Activated naive CD8-positive, alpha-beta T cell treated with anti-CD3 and anti-CD28 coated beads, Interleukin-2, amount 10 ng/mL, durations not matched to agents 7 days and 5 days (primary cell): Measurements from ENCODE around the gene TMEM207. TPM values are rescaled to one million over a fixed set of nuclear protein-coding genes. Genes with fewer than 3 reads are reported as not detected.
"Not testable (repeated sequence)": the region's sequence is repeated elsewhere in the genome, so short reads cannot be mapped to it uniquely, and the experiment has no call there.

ENCODE experiments used
- ATAC-seq: fragments of 150-1000 bp; cut with Tn5 transposase; one replicate; pipeline ENCODE4 v1.10.0; 2021; ENCODE audit warnings: low read depth, moderate library complexity
- POLR2A ChIA-PET: fragments of 350-600 bp; sonication (Branson Sonifier 250); formaldehyde crosslinking; loops from one replicate; lab custom pipeline; 2021; ENCODE audit warnings: antibody characterized with exemption; lab: Charles Lee
- DNase-seq: peaks from one replicate; pipeline ENCODE4 v3.0.0; 2021
- H3K27ac Mint-ChIP-seq: one replicate; pipeline ENCODE4 v1.8.0; 2022; ENCODE audit warnings: mild to moderate bottlenecking, mixed read lengths
- H3K27me3 Mint-ChIP-seq: one replicate; pipeline ENCODE4 v1.8.0; 2022; ENCODE audit warnings: mild to moderate bottlenecking, moderate library complexity, mixed read lengths
- H3K36me3 Mint-ChIP-seq: one replicate; pipeline ENCODE4 v1.8.0; 2021; ENCODE audit warnings: mild to moderate bottlenecking, mixed read lengths
- H3K4me1 Mint-ChIP-seq: one replicate; pipeline ENCODE4 v1.8.0; 2021; ENCODE audit warnings: mixed read lengths
- H3K4me3 Mint-ChIP-seq: one replicate; pipeline ENCODE4 v1.8.0; 2022; ENCODE audit warnings: mild to moderate bottlenecking, moderate library complexity, mixed read lengths
- H3K9me3 Mint-ChIP-seq: one replicate; pipeline ENCODE4 v1.8.0; 2021; ENCODE audit warnings: mixed read lengths
- total RNA-seq, 2 experiments: library from RNA; stranded (reverse); gene quantifications; one replicate each; pipeline ENCODE4 v1.2.3, GENCODE V29; 2021

TMEM207 gene
- total RNA-seq, 2 experiments from 2014 or later, result not detected

DNA sequence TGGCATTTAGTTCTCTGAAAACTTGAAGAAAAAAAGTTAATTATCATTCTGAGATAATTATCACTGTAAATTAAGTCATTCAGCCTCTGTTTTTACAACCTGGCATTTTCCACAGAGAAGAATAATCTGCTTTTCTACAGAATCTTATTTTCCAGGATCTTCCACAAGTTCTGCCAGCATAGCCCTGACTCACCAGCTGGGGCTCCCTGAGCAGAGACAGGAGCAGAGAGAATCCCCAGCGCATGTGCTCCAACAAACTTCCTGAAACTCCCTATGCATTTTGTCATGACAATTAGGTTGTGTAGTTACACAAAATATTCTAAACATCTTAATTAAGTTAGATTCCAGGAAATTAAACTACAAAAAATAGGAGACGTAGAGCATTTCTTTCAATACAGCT lies 32.1 kb upstream of the TMEM207 start:
- Mint-ChIP-seq H3K9me3 (no peaks in the 10 kb centered on the region), H3K36me3 (no peaks in the 10 kb centered on the region), H3K4me3 (no peak overlapping the region), H3K27ac (no peak overlapping the region), H3K4me1 (no peaks in the 10 kb centered on the region), H3K27me3 (peaks cover 14% of the 10 kb centered on the region)
- POLR2A ChIA-PET, result no interaction called here
- ATAC-seq (no peak), DNase-seq (no peak)

DNA sequence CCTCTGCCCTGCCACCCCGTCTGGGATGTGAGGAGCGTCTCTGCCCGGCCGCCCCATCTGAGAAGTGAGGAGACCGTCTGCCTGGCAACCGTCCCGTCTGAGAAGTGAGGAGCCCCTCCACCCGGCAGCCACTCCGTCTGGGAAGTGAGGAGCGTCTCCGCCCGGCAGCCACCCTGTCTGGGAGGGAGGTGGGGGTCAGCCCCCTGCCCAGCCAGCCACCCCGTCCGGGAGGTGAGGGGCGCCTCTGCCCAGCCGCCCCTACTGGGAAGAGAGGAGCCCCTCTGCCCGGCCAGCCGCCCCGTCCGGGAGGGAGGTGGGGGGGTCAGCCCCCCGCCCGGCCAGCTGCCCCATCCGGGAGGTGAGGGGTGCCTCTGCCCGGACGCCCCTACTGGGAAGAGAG lies 23.6 kb upstream of the TMEM207 start:
- H3K27me3 Mint-ChIP-seq, DNase-seq, H3K9me3 Mint-ChIP-seq, H3K4me3 Mint-ChIP-seq, H3K4me1 Mint-ChIP-seq, H3K27ac Mint-ChIP-seq, ATAC-seq, H3K36me3 Mint-ChIP-seq, POLR2A ChIA-PET: not testable (repeated sequence)

DNA sequence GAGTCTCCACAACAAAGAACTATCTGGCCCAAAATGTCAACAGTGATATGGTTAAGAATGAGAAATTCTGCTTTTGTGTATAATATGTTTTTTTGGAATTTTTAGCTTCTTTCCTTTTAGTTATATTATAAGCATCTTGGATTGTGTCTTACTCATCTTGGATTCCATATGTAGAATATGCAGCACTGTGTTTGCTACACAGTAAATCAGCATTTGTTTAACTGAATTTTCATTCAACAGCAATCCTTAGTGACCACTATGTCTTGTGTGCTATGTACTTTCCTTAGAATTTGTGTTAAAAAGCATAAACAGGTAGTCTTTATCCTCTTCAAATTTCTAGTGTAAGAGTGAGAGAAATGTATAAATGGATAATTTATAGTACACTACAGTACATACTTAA lies 18.2 kb upstream of the TMEM207 start:
- no peak overlapping the region for H3K4me3 Mint-ChIP-seq
- no peaks in the 10 kb centered on the region for H3K4me1 Mint-ChIP-seq
- POLR2A ChIA-PET, result no interaction called here
- ATAC-seq, result no peak
- no peak overlapping the region for H3K27ac Mint-ChIP-seq
- H3K27me3 Mint-ChIP-seq, result peaks cover 19% of the 10 kb centered on the region
- DNase-seq, result no peak
- peaks cover 4% of the 10 kb centered on the region for H3K9me3 Mint-ChIP-seq
- peaks cover 2% of the 10 kb centered on the region for H3K36me3 Mint-ChIP-seq

DNA sequence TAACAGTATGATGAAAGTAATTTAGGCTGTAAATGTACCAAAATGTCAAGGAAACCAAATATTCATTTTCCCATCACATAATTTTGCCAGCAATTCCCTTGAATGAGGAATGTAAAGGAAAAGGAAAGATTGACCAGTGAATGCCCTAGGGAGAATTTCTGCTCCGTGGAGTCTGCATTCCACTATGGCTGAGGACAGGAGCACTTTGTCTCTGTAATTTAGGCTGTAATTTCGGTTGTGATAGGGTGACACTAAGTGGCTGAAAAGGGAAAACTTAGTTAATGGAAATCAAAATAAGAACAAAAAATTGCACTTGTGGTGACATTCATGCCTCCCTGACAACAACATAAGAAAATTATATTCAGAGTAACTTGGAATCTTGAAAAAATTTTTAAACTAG lies 8.3 kb upstream of the TMEM207 start:
- no peak for ATAC-seq
- Mint-ChIP-seq H3K4me3 (no peak overlapping the region), H3K4me1 (no peaks in the 10 kb centered on the region), H3K27ac (no peak overlapping the region), H3K9me3 (no peaks in the 10 kb centered on the region), H3K36me3 (no peaks in the 10 kb centered on the region), H3K27me3 (peaks cover 12% of the 10 kb centered on the region)
- POLR2A ChIA-PET, result no interaction called here
- DNase-seq, result no peak

DNA sequence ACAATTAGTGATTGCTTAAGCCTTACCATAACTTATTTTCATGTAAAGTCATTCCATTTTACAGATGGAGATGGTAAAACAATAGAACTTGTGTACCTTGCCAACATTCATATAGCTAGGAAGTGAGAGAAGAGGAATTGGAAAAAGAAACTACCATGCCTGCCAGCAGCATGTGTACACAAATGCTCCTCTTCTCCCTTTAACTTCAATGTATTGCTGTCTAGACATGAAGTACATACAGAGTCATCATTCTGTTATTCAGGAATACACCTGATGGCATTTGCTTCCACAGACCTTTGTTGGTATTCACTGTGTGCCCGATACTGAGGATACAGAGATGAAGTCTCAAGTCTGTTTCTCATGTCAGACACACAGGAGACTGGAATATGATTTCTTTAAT lies 7.1 kb upstream of the TMEM207 start:
- no peaks in the 10 kb centered on the region for H3K4me1 Mint-ChIP-seq
- H3K4me3 Mint-ChIP-seq, result no peak overlapping the region
- H3K27ac Mint-ChIP-seq, result no peak overlapping the region
- POLR2A ChIA-PET, result no interaction called here
- ATAC-seq (no peak), DNase-seq (no peak)
- no peaks in the 10 kb centered on the region for H3K36me3 Mint-ChIP-seq
- H3K9me3 Mint-ChIP-seq, result no peaks in the 10 kb centered on the region
- H3K27me3 Mint-ChIP-seq, result peaks cover 10% of the 10 kb centered on the region

DNA sequence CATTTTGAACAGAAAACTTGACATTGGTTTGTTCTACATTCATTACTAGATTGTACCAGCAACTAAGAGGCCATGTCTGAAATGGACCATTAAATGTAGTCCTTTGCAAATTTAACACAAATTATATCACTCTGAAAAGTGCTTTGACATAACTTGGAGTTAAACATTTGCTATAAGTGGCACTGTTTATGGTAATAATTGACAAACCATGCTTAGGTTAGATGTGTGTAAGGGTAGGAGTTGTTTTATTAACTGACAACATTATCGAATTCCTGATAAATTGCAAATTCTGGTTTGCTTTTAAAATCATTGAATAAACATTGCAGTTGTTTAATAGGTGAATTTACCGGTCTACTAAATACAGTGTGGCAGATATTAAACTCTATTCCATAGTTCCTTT lies 6.1 kb upstream of the TMEM207 start:
- DNase-seq, result no peak
- Mint-ChIP-seq H3K36me3 (no peaks in the 10 kb centered on the region), H3K4me3 (no peak overlapping the region), H3K27ac (no peak overlapping the region), H3K9me3 (no peaks in the 10 kb centered on the region), H3K27me3 (peaks cover 10% of the 10 kb centered on the region), H3K4me1 (no peaks in the 10 kb centered on the region)
- no peak for ATAC-seq
- POLR2A ChIA-PET, result no interaction called here

DNA sequence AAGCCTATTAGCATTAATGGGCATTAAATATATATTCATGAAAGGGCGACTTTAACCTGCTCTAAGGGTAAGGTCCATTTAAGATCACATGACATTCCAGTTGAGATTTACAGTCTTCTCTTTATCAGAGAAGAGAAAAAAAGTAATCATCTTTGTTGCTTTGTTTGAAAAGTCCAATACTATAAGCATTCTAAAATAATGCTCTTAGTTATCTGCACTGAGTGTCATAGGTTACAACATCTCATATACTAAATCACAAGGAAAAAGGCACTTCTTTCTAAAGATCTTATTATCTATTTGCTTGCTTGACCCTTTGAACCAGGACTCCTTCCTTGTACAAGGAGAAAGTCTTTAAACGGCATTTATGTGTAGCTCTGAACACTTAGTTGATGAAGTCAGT lies 1.4 kb downstream of the TMEM207 start:
- Mint-ChIP-seq H3K27me3 (no peaks in the 10 kb centered on the region), H3K4me3 (no peak overlapping the region)

DNA sequence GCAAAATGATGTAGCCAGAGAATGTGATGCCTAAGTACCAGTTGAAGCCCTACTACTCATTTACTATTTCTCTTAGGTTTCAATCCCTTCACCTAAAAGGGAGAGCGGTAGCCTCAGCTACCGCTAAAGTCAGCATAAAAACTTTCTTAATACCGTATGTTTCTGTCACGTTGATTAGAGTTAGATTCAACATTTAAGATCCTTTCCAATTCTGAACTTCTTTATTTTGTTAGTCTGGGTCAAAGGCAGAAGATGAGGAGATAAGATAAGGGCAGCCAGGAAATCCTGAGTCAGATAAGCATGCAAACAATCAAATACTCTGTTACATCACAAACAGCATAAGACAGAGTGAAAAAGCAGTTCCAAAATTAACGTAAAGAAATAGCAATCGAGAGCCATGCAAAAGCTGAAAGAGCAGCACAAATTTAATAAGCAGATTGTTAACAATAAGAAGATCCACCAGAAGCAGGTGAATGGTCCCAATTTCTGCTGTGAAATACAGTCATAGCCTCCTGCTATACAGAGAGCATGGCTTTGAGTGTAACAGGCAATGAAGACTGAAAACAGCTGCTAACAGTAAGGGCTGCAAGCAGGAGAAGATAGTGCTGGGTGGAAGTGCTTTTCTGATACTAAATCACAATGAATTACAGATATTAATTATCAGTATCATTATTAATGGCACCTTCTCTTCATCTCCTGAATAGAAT lies 3.0 kb downstream of the TMEM207 start:
- H3K4me1 Mint-ChIP-seq, result no peaks in the 10 kb centered on the region
- no peaks in the 10 kb centered on the region for H3K9me3 Mint-ChIP-seq
- POLR2A ChIA-PET, result no interaction called here
- H3K27ac Mint-ChIP-seq, result no peak overlapping the region
- H3K36me3 Mint-ChIP-seq, result no peaks in the 10 kb centered on the region
- ATAC-seq (no peak), DNase-seq (no peak)
- no peak overlapping the region for H3K4me3 Mint-ChIP-seq
- peaks cover 3% of the 10 kb centered on the region for H3K27me3 Mint-ChIP-seq

More for the DNA sequence above, 1.4 kb downstream of the TMEM207 start:
- DNase-seq (no peak), ATAC-seq (no peak)
- no peak overlapping the region for H3K27ac Mint-ChIP-seq
- H3K9me3 Mint-ChIP-seq, result no peaks in the 10 kb centered on the region
- H3K4me1 Mint-ChIP-seq, result no peaks in the 10 kb centered on the region
- POLR2A ChIA-PET, result interaction anchor here (0.6 kb wide), 1 partner anchor 42 kb away, joined by 4 read pairs; no protein-coding TSS in a partner anchor
- no peaks in the 10 kb centered on the region for H3K36me3 Mint-ChIP-seq

DNA sequence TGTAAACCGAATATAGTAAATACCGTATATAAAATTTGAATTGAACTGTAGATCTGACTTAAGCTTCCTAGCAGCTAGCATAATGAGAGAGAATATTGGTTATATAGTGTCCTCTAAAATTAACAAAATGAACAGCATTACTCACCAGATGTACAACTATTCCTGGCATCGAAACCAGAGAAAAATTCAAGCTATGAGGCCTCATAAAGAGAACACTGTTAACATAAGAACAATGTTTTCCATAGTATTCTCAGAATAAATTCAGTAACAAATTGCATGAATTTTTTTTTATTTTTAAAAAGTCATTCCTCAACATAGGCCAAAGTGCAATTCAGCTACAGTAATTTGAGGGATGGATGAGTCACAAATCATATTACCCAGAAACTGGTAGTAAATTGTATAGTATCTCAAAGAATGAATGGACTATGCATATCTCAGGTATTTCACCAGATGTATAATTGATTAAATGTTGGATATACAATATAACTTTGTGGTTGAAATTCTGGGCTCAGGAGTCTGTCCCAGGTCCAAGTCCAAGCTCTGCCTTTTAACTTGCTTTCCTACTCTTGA lies 5.0 kb downstream of the TMEM207 start:
- Mint-ChIP-seq H3K9me3 (no peaks in the 10 kb centered on the region), H3K27ac (no peak overlapping the region), H3K36me3 (no peaks in the 10 kb centered on the region), H3K4me3 (no peak overlapping the region), H3K4me1 (no peaks in the 10 kb centered on the region), H3K27me3 (peaks cover 3% of the 10 kb centered on the region)
- DNase-seq, result no peak
- POLR2A ChIA-PET, result no interaction called here
- ATAC-seq, result no peak

DNA sequence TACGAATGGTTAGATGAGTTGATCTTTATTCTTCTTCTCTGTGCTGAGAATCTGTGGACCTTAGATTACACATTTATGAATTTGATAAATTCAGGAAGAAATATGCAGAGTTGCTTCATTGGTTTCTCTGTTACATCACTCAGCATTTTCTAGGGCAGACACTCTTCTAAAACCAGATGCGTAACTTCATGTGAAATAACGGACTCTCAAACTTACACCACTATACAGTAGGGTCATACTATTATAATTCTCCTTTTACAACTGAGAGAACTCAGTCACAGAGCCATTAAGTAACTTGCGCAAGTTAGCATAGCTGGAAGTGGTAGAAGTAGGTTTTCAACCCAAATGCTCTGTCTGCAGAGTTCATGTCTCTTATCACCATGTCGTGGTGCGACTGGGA lies 5.7 kb downstream of the TMEM207 start:
- POLR2A ChIA-PET, result no interaction called here
- Mint-ChIP-seq H3K4me1 (no peaks in the 10 kb centered on the region), H3K4me3 (no peak overlapping the region), H3K9me3 (no peaks in the 10 kb centered on the region), H3K36me3 (no peaks in the 10 kb centered on the region), H3K27ac (no peak overlapping the region), H3K27me3 (peaks cover 3% of the 10 kb centered on the region)
- DNase-seq, result no peak
- no peak for ATAC-seq

DNA sequence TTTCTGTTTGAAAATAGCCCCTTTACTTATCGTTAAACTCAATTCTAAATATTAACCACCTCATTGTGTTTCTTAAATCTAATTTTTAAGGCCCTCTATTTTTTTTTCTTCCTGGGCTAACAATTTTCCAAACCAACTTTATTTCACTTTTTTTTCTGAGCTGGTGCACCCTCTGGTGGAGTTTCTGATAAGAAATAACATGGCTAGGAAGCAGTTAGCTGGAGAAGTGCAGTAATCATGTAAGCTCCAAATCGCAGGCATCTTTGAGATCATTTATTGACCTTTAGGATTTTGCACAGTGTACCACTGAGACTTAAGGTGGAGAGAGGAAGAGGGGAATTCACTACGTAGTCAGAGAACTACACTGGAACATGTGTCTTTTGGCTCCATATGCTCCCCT lies 6.4 kb downstream of the TMEM207 start:
- no peaks in the 10 kb centered on the region for H3K36me3 Mint-ChIP-seq
- POLR2A ChIA-PET, result interaction anchor here (0.6 kb wide), 1 partner anchor 253 kb away, joined by 4 read pairs; no protein-coding TSS in a partner anchor
- DNase-seq, result no peak
- H3K27ac Mint-ChIP-seq, result no peak overlapping the region
- no peaks in the 10 kb centered on the region for H3K4me1 Mint-ChIP-seq
- ATAC-seq, result no peak
- H3K4me3 Mint-ChIP-seq, result no peak overlapping the region
- no peaks in the 10 kb centered on the region for H3K9me3 Mint-ChIP-seq
- H3K27me3 Mint-ChIP-seq, result peaks cover 3% of the 10 kb centered on the region

DNA sequence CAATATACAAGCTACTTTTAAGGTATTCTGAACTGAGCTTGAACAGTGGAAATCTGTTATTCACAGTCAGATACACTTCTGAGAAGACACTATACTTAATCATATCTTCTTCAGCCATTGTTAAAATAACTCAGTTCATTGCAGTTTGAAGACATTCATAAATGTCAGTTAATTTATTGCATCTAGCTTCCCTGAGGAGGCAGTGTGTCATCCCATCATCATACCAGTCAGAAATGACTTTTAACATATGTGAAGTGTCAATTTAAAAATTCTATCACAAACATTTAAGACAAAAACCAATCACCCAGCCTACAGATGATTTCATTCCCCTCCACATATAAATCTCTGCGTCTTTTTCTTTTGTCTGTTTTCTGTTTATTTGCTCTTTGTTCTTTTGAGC lies 7.5 kb downstream of the TMEM207 start:
- Mint-ChIP-seq H3K9me3 (no peaks in the 10 kb centered on the region), H3K36me3 (no peaks in the 10 kb centered on the region), H3K27ac (no peak overlapping the region), H3K27me3 (peaks cover 3% of the 10 kb centered on the region), H3K4me1 (no peaks in the 10 kb centered on the region), H3K4me3 (no peak overlapping the region)
- POLR2A ChIA-PET, result no interaction called here
- ATAC-seq, result no peak
- DNase-seq, result no peak

DNA sequence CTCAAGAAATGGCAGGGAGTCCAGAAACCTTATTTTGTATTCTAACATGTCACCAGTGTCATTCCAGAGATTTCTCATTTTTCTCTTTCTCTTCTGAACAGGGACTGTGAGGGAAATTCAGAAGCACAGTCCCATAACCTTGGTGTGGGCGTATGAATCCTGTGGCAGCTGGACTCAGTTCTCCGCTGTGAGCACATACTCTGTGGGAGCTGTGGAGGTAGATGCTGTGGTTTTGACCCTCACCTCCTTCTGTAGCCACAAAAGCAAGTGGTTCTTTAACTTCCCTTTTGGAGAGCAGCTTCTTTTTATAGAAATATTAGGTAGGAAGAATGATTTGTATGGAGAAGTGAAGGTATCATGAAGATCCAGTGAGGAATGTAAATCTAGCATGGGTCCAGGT lies 13.4 kb downstream of the TMEM207 start:
- H3K4me1 Mint-ChIP-seq, result no peaks in the 10 kb centered on the region
- ATAC-seq (no peak), DNase-seq (no peak)
- peaks cover 5% of the 10 kb centered on the region for H3K9me3 Mint-ChIP-seq
- no peak overlapping the region for H3K27ac Mint-ChIP-seq
- H3K27me3 Mint-ChIP-seq, result peaks cover 22% of the 10 kb centered on the region
- no peaks in the 10 kb centered on the region for H3K36me3 Mint-ChIP-seq
- H3K4me3 Mint-ChIP-seq, result no peak overlapping the region
- POLR2A ChIA-PET, result no interaction called here

DNA sequence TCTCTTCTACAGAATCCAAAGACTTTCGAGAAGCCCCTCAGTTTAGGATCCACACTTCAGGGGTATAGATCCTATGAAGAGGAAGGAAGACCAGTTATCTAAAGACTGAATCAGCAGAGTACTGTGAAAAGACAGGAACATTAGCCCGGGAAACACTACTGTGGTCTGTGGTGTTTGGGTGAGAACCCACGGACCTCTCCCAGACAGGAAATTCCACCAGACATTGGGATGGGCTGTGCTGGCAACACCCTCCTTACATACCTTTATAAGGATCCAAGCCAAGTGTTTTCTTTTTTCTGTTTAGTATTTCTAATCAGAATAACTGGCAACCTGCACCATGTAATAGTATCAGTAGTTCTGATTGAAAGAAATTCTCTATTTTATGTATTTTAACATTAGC lies 14.1 kb downstream of the TMEM207 start:
- no peaks in the 10 kb centered on the region for H3K4me1 Mint-ChIP-seq
- peaks cover 22% of the 10 kb centered on the region for H3K27me3 Mint-ChIP-seq
- H3K27ac Mint-ChIP-seq, result no peak overlapping the region
- POLR2A ChIA-PET, result no interaction called here
- peaks cover 5% of the 10 kb centered on the region for H3K9me3 Mint-ChIP-seq
- H3K36me3 Mint-ChIP-seq, result no peaks in the 10 kb centered on the region
- no peak for ATAC-seq
- no peak overlapping the region for H3K4me3 Mint-ChIP-seq
- DNase-seq, result no peak
